IMR-90 (cell line): ENCODE measurements around the gene PALM3. TPM values are rescaled to one million over a fixed set of nuclear protein-coding genes. Genes with fewer than 3 reads are reported as not detected.

Source experiments
- ATAC-seq: fragments of 200-7000 bp; cut with Tn5 transposase; 2 replicates; pipeline ENCODE4 v1.9.1; 2020; ENCODE audit warnings: low read depth, mild to moderate bottlenecking, moderate library complexity
- BruUV-seq: library from RNA; stranded (reverse); fragments of 400-500 nt; replicated peaks from 2 replicates; lab custom pipeline; 2021; lab: Mats Ljungman, UMichigan
- CTCF ChIA-PET: fragments of 300-600 bp; formaldehyde crosslinking; extraction: SDS; loops from one replicate; lab custom pipeline; 2021; ENCODE audit warnings: antibody characterized with exemption; lab: Yijun Ruan, JAX
- POLR2A ChIA-PET: fragments of 300-600 bp; sonication (Branson Sonifier 250); formaldehyde crosslinking; loops from one replicate; lab custom pipeline; 2022; ENCODE audit warnings: antibody characterized with exemption; ENCODE audit not compliant: unreplicated experiment; lab: Charles Lee
- DNase-seq: peaks from one replicate; pipeline ENCODE4 v3.0.0; 2013
- H2AFZ ChIP-seq: replicated peaks from 2 replicates; pipeline ENCODE3; 2013; ENCODE audit warnings: low read length, mild to moderate bottlenecking; ENCODE audit not compliant: poor library complexity
- H2AK5ac ChIP-seq: 2 replicates; pipeline ENCODE4 v1.6.1; 2013; ENCODE audit warnings: low read depth, low read length, inconsistent platforms
- H2AK9ac ChIP-seq: replicated peaks from 2 replicates; pipeline ENCODE3; 2013; ENCODE audit warnings: mild to moderate bottlenecking, low read depth, low read length, moderate library complexity; ENCODE audit not compliant: poor library complexity
- H2BK120ac ChIP-seq: 2 replicates; pipeline ENCODE4 v1.6.1; 2013; ENCODE audit warnings: low read depth, low read length, inconsistent platforms
- H2BK15ac ChIP-seq: 3 replicates; pipeline ENCODE4 v1.6.1; 2013; ENCODE audit warnings: low read depth, low read length, inconsistent platforms
- H2BK20ac ChIP-seq: 2 replicates; pipeline ENCODE4 v1.6.1; 2013; ENCODE audit warnings: low read depth, mild to moderate bottlenecking, inconsistent platforms, low read length, moderate library complexity
- H2BK5ac ChIP-seq: 2 replicates; pipeline ENCODE4 v1.6.1; 2013; ENCODE audit warnings: mild to moderate bottlenecking, low read depth, low read length, inconsistent platforms; ENCODE audit not compliant: poor library complexity, severe bottlenecking
- H3K14ac ChIP-seq: replicated peaks from 2 replicates; pipeline ENCODE4 v1.6.1; 2013; ENCODE audit warnings: low read depth, low read length, inconsistent platforms
- H3K18ac ChIP-seq: 2 replicates; pipeline ENCODE4 v1.6.1; 2013; ENCODE audit warnings: low read depth, low read length, control low read depth
- H3K23ac ChIP-seq: 2 replicates; pipeline ENCODE4 v1.6.1; 2013; ENCODE audit warnings: low read depth, low read length, inconsistent platforms
- H3K27ac ChIP-seq: 2 replicates; pipeline ENCODE4 v1.5.1; 2013; ENCODE audit warnings: mild to moderate bottlenecking, control low read depth, low read length; ENCODE audit not compliant: insufficient read depth
- H3K27me3 ChIP-seq: 2 replicates; pipeline ENCODE4 v1.6.1; 2013; ENCODE audit warnings: low read length; ENCODE audit not compliant: control insufficient read depth, insufficient read depth
- H3K36me3 ChIP-seq: 2 replicates; pipeline ENCODE4 v1.6.1; 2013; ENCODE audit warnings: low read length, mixed read lengths; ENCODE audit not compliant: control insufficient read depth, insufficient read depth
- H3K4ac ChIP-seq: 2 replicates; pipeline ENCODE4 v1.6.1; 2013; ENCODE audit warnings: low read depth, low read length, inconsistent platforms
- H3K4me1 ChIP-seq: 2 replicates; pipeline ENCODE4 v1.6.1; 2013; ENCODE audit warnings: low read length, mixed read lengths; ENCODE audit not compliant: control insufficient read depth, insufficient read depth
- H3K4me2 ChIP-seq: 2 replicates; pipeline ENCODE4 v1.6.1; 2013; ENCODE audit warnings: low read depth, mild to moderate bottlenecking, control low read depth, low read length, moderate library complexity
- H3K4me3 ChIP-seq: 2 replicates; pipeline ENCODE4 v1.5.1; 2013; ENCODE audit warnings: low read depth, mild to moderate bottlenecking, control low read depth, low read length, moderate library complexity; ENCODE audit not compliant: insufficient read depth
- H3K56ac ChIP-seq: 2 replicates; pipeline ENCODE4 v1.6.1; 2013; ENCODE audit warnings: low read length, inconsistent platforms; ENCODE audit not compliant: insufficient read depth; ENCODE audit errors: extremely low read depth
- H3K79me1 ChIP-seq, 2 experiments: 2 replicates each; pipeline ENCODE4 v1.6.1; 2013; ENCODE audit warnings: low read length in 2 of 2, inconsistent platforms in 1 of 2, low read depth in 1 of 2
- H3K9ac ChIP-seq: 2 replicates; pipeline ENCODE4 v1.6.1; 2013; ENCODE audit warnings: low read depth, low read length, control low read depth
- H3K9me1 ChIP-seq: 2 replicates; pipeline ENCODE4 v1.6.1; 2013; ENCODE audit warnings: low read length, inconsistent platforms; ENCODE audit not compliant: insufficient read depth
- H3K9me3 ChIP-seq: 2 replicates; pipeline ENCODE4 v1.6.1; 2013; ENCODE audit warnings: low read length; ENCODE audit not compliant: control insufficient read depth, insufficient read depth
- H4K20me1 ChIP-seq: 2 replicates; pipeline ENCODE4 v1.6.1; 2013; ENCODE audit warnings: low read length, inconsistent platforms; ENCODE audit not compliant: insufficient read depth
- H4K5ac ChIP-seq: 2 replicates; pipeline ENCODE4 v1.6.1; 2013; ENCODE audit warnings: mild to moderate bottlenecking, low read depth, low read length, control low read depth
- H4K8ac ChIP-seq, 2 experiments: 2 replicates each; pipeline ENCODE4 v1.6.1; 2013; ENCODE audit warnings: low read depth in 2 of 2, low read length in 2 of 2, control low read depth in 1 of 2, inconsistent platforms in 1 of 2
- H4K91ac ChIP-seq: 2 replicates; pipeline ENCODE4 v1.6.1; 2013; ENCODE audit warnings: low read depth, low read length, inconsistent platforms; ENCODE audit not compliant: insufficient read depth
- MAZ ChIP-seq: IDR thresholded peaks from 2 replicates; pipeline ENCODE4 v1.6.1; 2012; ENCODE audit warnings: low read depth, mild to moderate bottlenecking, low read length, improper control_type of control experiment, moderate library complexity, borderline replicate concordance
- NFE2L2 ChIP-seq: fragments of 150-350 bp; IDR thresholded peaks from 2 replicates; pipeline ENCODE4 v1.6.1; 2016; ENCODE audit warnings: low read depth, mild to moderate bottlenecking, low read length
- WGBS, 2 experiments: methylation state at CpG; one replicate each; pipeline versions ENCODE4 v1.1.5 to v1.1.7; 2013; ENCODE audit warnings: missing lambda C conversion rate in 2 of 2; ENCODE audit not compliant: insufficient read length in 1 of 2; ENCODE audit errors: extremely low coverage in 2 of 2; 5-methylcytosine and 5-hydroxymethylcytosine counted together
- dilution Hi-C: fragments of 300-500 bp; cut with HindIII; formaldehyde crosslinking; loops from one replicate; pipeline ENCODE4 v1.14.3; 2018; ENCODE audit warnings: low sequenced_read_pairs; ENCODE audit not compliant: unreplicated experiment
- in situ Hi-C: fragments of 300-500 bp; cut with MboI; formaldehyde crosslinking; loops from 3 replicates; pipeline ENCODE4 v1.14.3; 2019; ENCODE audit warnings: low sequenced_read_pairs, inconsistent platforms, mixed read lengths
- intact Hi-C: fragments of 100-400 bp; cut with micrococcal nuclease; formaldehyde crosslinking; loops from 2 replicates; pipeline ENCODE4 v1.10.0; 2022
- polyA plus RNA-seq, 3 experiments: library from polyadenylated mRNA; depleted of rRNA; stranded (reverse); fragments of >200 nt; gene quantifications; 2 replicates each; pipeline ENCODE4 v1.2.3, GENCODE V29; 2012; ENCODE audit warnings: low replicate concordance in 1 of 3
- total RNA-seq: library from RNA; depleted of rRNA; stranded (reverse); fragments of >200 nt; gene quantifications from 2 replicates; pipeline ENCODE4 v1.2.3, GENCODE V29; 2012
- TF ChIP-seq, protein P1 (sequence below): conservative IDR thresholded peaks from 2 replicates; pipeline ENCODE4 v1.5.1; 2012; ENCODE audit warnings: mild to moderate bottlenecking, low read depth, low read length, improper control_type of control experiment

PALM3 gene
- total and polyA plus RNA-seq, 2 of the 4 experiments (the other 2 are of a cell fraction) = 0.18 to 0.84 TPM

DNA sequence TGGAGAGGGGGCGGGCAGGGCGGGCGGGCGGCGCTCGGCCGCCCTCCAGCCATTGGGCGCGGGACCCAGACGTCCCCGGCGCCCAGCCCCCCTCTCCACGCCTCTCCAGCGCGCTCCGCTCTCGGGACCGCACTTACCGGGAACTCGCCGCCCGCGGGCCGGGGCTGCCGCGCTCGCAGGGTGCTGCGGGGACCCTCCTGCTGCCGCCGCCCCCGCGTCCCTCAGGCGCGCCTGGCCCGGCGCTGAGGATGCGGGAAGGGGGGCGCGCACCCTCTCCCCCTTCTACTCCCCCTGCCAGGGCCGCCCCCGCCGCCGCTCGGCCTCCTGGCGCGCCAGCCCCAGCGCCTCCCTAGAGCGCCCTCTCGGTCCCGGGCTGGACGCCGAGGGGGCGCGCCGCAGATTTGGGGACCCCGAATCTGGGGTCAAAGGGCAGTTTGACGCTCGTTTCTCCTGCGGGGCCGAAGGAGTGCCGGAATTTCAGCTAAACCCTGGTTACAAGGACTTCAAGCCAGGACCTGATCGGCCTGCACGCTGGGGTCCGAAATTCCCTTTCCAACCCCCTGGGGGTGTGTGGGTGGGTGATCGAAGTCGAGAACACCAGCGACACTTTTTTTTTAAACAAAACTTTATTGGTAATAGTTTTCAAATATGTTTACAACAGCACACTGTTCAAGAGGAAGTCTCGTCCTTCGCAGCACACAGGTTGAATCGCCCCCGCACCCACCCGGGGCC lies 29.4 kb upstream of the PALM3 start:
- dilution Hi-C loops = no loop called here
- Histone ChIP-seq H4K91ac (peak overlapping the region; percentile 20; the same call in 1 of the 2 replicates), H2AK9ac (peak overlapping the region; percentile 87), H3K27ac (peak overlapping the region; percentile 47), H3K14ac (no peak overlapping the region), H3K4me1 (no peaks in the 10 kb centered on the region), H2BK20ac (no peak overlapping the region), H3K9me3 (peaks cover 8% of the 10 kb centered on the region), H4K8ac (peak overlapping the region in 1 of 2 experiments; percentile 62; a peak in 3 of 4 replicates), H3K27me3 (no peaks in the 10 kb centered on the region), H3K9me1 (no peaks in the 10 kb centered on the region), H3K56ac (peak overlapping the region; percentile 40; the same call in 1 of the 2 replicates), H3K4me2 (peak overlapping the region; percentile 97), H2BK120ac (no peak overlapping the region), H2BK15ac (no peak overlapping the region), H3K79me1 (peaks cover 0 to 6% of the 10 kb centered on the region in 2 experiments; a peak in 2 of 4 replicates), H4K5ac (peak overlapping the region; percentile 46; the same call in 1 of the 2 replicates), H3K9ac (peak overlapping the region; percentile 78), H3K4me3 (peak overlapping the region; percentile 80), H3K23ac (peak overlapping the region; percentile 55), H3K18ac (peak overlapping the region; percentile 56; the same call in 1 of the 2 replicates), H4K20me1 (peaks cover 7% of the 10 kb centered on the region), H2AK5ac (no peak overlapping the region; the same call in 1 of the 2 replicates), H3K4ac (peak overlapping the region; percentile 53), H3K36me3 (peaks cover 12% of the 10 kb centered on the region), H2AFZ (peak overlapping the region; percentile 93), H2BK5ac (peak overlapping the region; percentile 25)
- peak; percentile 28; the same call in 1 of the 2 replicates for TF ChIP-seq MAZ
- TF ChIP-seq, protein P1, sequence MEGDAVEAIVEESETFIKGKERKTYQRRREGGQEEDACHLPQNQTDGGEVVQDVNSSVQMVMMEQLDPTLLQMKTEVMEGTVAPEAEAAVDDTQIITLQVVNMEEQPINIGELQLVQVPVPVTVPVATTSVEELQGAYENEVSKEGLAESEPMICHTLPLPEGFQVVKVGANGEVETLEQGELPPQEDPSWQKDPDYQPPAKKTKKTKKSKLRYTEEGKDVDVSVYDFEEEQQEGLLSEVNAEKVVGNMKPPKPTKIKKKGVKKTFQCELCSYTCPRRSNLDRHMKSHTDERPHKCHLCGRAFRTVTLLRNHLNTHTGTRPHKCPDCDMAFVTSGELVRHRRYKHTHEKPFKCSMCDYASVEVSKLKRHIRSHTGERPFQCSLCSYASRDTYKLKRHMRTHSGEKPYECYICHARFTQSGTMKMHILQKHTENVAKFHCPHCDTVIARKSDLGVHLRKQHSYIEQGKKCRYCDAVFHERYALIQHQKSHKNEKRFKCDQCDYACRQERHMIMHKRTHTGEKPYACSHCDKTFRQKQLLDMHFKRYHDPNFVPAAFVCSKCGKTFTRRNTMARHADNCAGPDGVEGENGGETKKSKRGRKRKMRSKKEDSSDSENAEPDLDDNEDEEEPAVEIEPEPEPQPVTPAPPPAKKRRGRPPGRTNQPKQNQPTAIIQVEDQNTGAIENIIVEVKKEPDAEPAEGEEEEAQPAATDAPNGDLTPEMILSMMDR = peak; percentile 16; the same call in 1 of the 2 replicates
- no peak for TF ChIP-seq NFE2L2
- peak; percentile 64 for DNase-seq
- no TSS peak for BruUV-seq
- WGBS, 2 experiments = 0% methylated on average over 3 of the region's 72 CpGs; no CpG with 5 or more reads in 1 of the 2 experiments
- in situ Hi-C loops = loop anchor here (25.0 kb wide), 1 partner anchor 329 kb away; the partner anchor contains the start of genes C19orf53 and MRI1
- CTCF ChIA-PET = no interaction called here
- peak; percentile 84 for ATAC-seq
- intact Hi-C loops = loop anchor here (2.0 kb wide), 1 partner anchor 46 kb away; the partner anchor contains the start of gene ASF1B
- POLR2A ChIA-PET = no interaction called here
